PC-3 (cell line): ENCODE data around the gene CDK5RAP3. TPM values are rescaled to one million over a fixed set of nuclear protein-coding genes. Genes with fewer than 3 reads are reported as not detected.
A peak's percentile ranks its signal among the peaks of the same experiment; 100 is the strongest.

ENCODE experiments used
- ATAC-seq: fragments of 200-7000 bp; cut with Tn5 transposase; 2 replicates; pipeline ENCODE4 v1.9.1; 2020; ENCODE audit warnings: mild to moderate bottlenecking, moderate library complexity
- BruUV-seq: library from RNA; stranded (reverse); fragments of 400-500 nt; replicated peaks from 2 replicates; lab custom pipeline; 2021; lab: Mats Ljungman, UMichigan
- CTCF ChIA-PET: fragments of 300-600 bp; sonication (Branson Sonifier 250); formaldehyde crosslinking; loops from one replicate; lab custom pipeline; 2022; ENCODE audit warnings: antibody characterized with exemption; lab: Charles Lee
- POLR2A ChIA-PET: fragments of 300-600 bp; sonication (Branson Sonifier 250); formaldehyde crosslinking; loops from one replicate; lab custom pipeline; 2022; ENCODE audit warnings: antibody characterized with exemption; ENCODE audit not compliant: unreplicated experiment; lab: Charles Lee
- DNase-seq: peaks from one replicate; pipeline ENCODE4 v3.0.0-alpha.2; 2015
- H2AFZ ChIP-seq: fragments of 300-600 bp; sonication (generic); 2 replicates; pipeline ENCODE4 v1.6.0; 2016; ENCODE audit warnings: antibody characterized with exemption, low read length
- H3F3A ChIP-seq: fragments of 300-600 bp; sonication (generic); one replicate; pipeline ENCODE4 v1.6.0; 2017; ENCODE audit warnings: antibody characterized with exemption, low read length, control low read depth, mild to moderate bottlenecking; ENCODE audit not compliant: unreplicated experiment
- H3K27ac ChIP-seq: fragments of 300-600 bp; sonication (generic); 2 replicates; pipeline ENCODE4 v1.5.1; 2016; ENCODE audit warnings: mild to moderate bottlenecking, low read length
- H3K27me3 ChIP-seq: fragments of 300-600 bp; sonication (generic); 2 replicates; pipeline ENCODE4 v1.6.1; 2016; ENCODE audit warnings: low read length, mixed read lengths
- H3K36me3 ChIP-seq: fragments of 300-600 bp; sonication (generic); 2 replicates; pipeline ENCODE4 v1.6.1; 2016; ENCODE audit warnings: low read depth, mixed run types, low read length, mixed read lengths
- H3K4me1 ChIP-seq: fragments of 300-600 bp; sonication (generic); 2 replicates; pipeline ENCODE4 v1.5.1; 2016; ENCODE audit warnings: low read length; ENCODE audit not compliant: insufficient read depth
- H3K4me2 ChIP-seq: fragments of 300-600 bp; sonication (generic); 2 replicates; pipeline ENCODE4 v1.6.0; 2016; ENCODE audit warnings: low read length
- H3K4me3 ChIP-seq: fragments of 300-600 bp; sonication (generic); 2 replicates; pipeline ENCODE4 v1.5.1; 2016; ENCODE audit warnings: mild to moderate bottlenecking, low read length, mixed read lengths
- H3K79me2 ChIP-seq: fragments of 300-600 bp; sonication (generic); 2 replicates; pipeline ENCODE4 v1.6.1; 2017; ENCODE audit warnings: low read length, mixed read lengths
- H3K9ac ChIP-seq: fragments of 300-600 bp; sonication (generic); 2 replicates; pipeline ENCODE4 v1.6.0; 2016; ENCODE audit warnings: mild to moderate bottlenecking, low read length
- H3K9me2 ChIP-seq: fragments of 300-600 bp; sonication (generic); replicated peaks from 2 replicates; pipeline ENCODE4 v1.6.1; 2016; ENCODE audit warnings: mixed run types, low read length, mixed read lengths
- H3K9me3 ChIP-seq: fragments of 300-600 bp; sonication (generic); 2 replicates; pipeline ENCODE4 v1.6.1; 2016; ENCODE audit warnings: low read length, mixed read lengths
- H4K20me1 ChIP-seq: fragments of 300-600 bp; sonication (generic); 2 replicates; pipeline ENCODE4 v1.6.1; 2016; ENCODE audit warnings: low read length, mixed read lengths
- EZH2 ChIP-seq: fragments of 300-600 bp; sonication (generic); IDR thresholded peaks from one replicate; pipeline ENCODE4 v1.6.1; 2017; ENCODE audit warnings: antibody characterized with exemption, mild to moderate bottlenecking, low read length; ENCODE audit not compliant: unreplicated experiment
- EZH2phosphoT487 ChIP-seq: fragments of 300-600 bp; sonication (generic); IDR thresholded peaks from 2 replicates; pipeline ENCODE4 v1.6.1; 2018; ENCODE audit warnings: mild to moderate bottlenecking, antibody characterized with exemption, low read length, borderline replicate concordance
- intact Hi-C: fragments of 100-400 bp; cut with micrococcal nuclease; formaldehyde crosslinking; loops from 2 replicates; pipeline ENCODE4 v1.9.0; 2023
- total RNA-seq: library from RNA; depleted of rRNA; stranded (reverse); fragments of >200 nt; gene quantifications from 2 replicates; pipeline ENCODE4 v1.2.3, GENCODE V29; 2014
- TF ChIP-seq, protein P1 (sequence below): fragments of 300-600 bp; sonication (generic); conservative IDR thresholded peaks from 2 replicates; pipeline ENCODE4 v1.5.1; 2017; ENCODE audit warnings: antibody characterized with exemption, low read depth, mild to moderate bottlenecking, low read length

Gene CDK5RAP3
- total RNA-seq, 1 experiment from 2014 or later: 193 TPM

DNA sequence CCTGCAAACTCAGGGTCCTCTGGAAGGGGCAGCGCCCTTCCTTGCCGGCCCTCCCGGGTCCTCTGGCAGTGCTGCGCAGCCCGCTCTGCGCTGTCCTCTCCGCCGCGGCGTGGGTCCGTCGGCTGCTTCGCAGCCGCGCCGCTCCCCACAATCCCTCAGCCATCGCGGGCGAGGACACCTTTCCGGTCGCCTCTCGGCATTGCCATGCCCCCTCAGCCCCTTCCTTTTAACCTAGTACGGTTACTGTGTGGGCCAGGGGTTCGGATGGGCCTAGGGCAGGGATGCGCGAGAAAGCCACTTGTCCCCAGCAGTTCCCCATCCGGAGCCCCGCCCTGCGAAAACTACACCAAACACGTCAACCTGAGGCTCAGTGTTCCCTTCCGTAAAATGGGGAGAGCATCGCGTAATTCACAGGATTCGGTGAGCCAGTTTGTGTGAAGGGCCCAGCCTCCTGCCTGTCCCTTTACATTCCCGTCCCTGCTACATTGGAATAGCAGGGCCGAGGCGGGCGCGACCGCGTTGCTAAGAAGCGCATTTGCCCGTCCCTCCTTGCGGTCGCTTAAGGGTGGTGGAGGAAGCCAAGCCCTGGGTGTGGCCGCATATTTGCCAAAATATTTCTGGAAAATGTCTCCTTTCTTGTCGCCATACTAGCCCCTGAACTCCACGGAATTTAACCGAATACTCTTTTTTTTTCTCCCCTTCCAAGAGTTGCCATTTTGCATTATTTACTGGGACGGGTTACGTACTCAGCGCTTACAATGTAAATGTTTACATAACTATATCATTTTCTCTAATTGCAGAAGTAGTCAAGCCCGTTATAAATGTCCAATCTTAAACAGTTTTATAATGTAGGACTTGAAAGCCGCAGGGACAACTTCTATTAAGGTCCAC, 53.5 kb downstream of the CDK5RAP3 start:
- TF ChIP-seq, protein P1, sequence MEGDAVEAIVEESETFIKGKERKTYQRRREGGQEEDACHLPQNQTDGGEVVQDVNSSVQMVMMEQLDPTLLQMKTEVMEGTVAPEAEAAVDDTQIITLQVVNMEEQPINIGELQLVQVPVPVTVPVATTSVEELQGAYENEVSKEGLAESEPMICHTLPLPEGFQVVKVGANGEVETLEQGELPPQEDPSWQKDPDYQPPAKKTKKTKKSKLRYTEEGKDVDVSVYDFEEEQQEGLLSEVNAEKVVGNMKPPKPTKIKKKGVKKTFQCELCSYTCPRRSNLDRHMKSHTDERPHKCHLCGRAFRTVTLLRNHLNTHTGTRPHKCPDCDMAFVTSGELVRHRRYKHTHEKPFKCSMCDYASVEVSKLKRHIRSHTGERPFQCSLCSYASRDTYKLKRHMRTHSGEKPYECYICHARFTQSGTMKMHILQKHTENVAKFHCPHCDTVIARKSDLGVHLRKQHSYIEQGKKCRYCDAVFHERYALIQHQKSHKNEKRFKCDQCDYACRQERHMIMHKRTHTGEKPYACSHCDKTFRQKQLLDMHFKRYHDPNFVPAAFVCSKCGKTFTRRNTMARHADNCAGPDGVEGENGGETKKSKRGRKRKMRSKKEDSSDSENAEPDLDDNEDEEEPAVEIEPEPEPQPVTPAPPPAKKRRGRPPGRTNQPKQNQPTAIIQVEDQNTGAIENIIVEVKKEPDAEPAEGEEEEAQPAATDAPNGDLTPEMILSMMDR: no peak
- TF ChIP-seq EZH2 (no peak), EZH2phosphoT487 (no peak)
- Histone ChIP-seq H3K9me2 (no peaks in the 10 kb centered on the region), H3K27ac (peak overlapping the region; percentile 88), H3K4me1 (peaks cover 41% of the 10 kb centered on the region), H3K36me3 (no peaks in the 10 kb centered on the region), H3K9me3 (no peaks in the 10 kb centered on the region), H3K4me3 (peak overlapping the region; percentile 65), H3K79me2 (no peaks in the 10 kb centered on the region), H3K27me3 (no peaks in the 10 kb centered on the region), H2AFZ (peak overlapping the region; percentile 95), H3F3A (peaks cover 6% of the 10 kb centered on the region), H3K9ac (peak overlapping the region; percentile 84), H3K4me2 (peak overlapping the region; percentile 86), H4K20me1 (no peaks in the 10 kb centered on the region)
- ATAC-seq (peak; percentile 44), DNase-seq (peak; percentile 94)
- POLR2A ChIA-PET: interaction anchor here (0.6 to 1.1 kb wide), 7 partner anchors 24 to 298 kb away, joined by 3 to 8 read pairs (median 4); partner anchors contain the start of genes CDK5RAP3, PNPO and SNX11
- CTCF ChIA-PET: interaction anchor here (0.8 to 2.4 kb wide), 12 partner anchors 25 to 114 kb away, joined by 3 to 42 read pairs (median 4); partner anchors contain the start of genes CDK5RAP3 and NFE2L1
- BruUV-seq: TSS peak; percentile 91
- intact Hi-C loops: loop anchor here (1.0 to 10.0 kb wide), 7 partner anchors 50 to 593 kb away; partner anchors contain the start of genes CBX1 and HOXB8

DNA sequence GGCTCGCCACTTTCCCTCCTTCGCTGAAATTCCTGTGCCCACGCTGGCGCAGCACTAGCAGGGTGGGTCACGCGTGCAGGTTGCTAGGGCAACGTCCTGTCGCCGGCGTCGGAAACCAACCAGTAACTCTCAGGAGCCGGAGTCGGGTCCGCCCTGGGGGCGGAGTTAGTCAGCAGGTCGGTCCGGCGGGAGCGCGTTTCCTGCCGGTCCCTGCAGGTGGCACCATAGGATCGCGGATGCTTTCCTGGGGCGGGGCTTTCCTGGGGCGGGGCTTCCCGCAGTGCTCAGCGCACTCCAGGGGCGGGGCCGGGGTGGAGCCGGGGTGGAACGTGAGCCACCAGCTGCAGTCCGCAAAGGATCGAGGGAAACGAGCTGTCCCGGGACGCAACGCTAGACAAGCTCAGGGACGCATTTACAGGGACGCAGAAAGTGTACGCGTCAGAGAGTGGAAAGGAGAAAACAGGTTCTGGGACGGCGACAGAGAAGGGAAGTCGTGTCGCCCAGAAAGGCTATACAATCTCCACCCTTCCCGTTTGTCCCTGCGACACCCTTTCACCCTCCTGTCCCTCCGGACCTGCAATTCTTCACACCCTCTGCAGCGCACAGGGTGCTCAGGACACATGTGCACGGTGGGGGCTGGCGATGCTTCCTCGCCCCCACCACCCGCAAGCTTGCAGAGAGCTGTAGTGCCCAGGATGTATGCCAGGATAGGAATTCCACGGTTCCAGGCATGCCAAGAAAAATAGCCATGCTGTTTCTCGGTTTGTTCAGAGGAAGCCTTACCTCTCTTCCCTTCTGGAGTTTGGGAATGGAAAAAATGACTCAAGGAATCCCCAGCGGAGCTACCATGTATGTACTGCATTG, 54.4 kb downstream of the CDK5RAP3 start:
- H3K27ac ChIP-seq: peak overlapping the region; percentile 88
- H3K79me2 ChIP-seq: no peaks in the 10 kb centered on the region
- TF ChIP-seq EZH2phosphoT487 (no peak), EZH2 (no peak)
- TF ChIP-seq, protein P1: peak; percentile 87
- intact Hi-C loops: loop anchor here (1.0 to 10.0 kb wide), 7 partner anchors 49 to 592 kb away; partner anchors contain the start of genes CBX1 and HOXB8
- H3K9me2 ChIP-seq: no peaks in the 10 kb centered on the region
- no peaks in the 10 kb centered on the region for H3K27me3 ChIP-seq
- CTCF ChIA-PET: interaction anchor here (0.6 to 2.4 kb wide), 28 partner anchors 13 to 890 kb away, joined by 3 to 42 read pairs (median 4); partner anchors contain the start of genes CDK5RAP3, NFE2L1 and SNX11
- H3K9ac ChIP-seq: peak overlapping the region; percentile 84
- DNase-seq (peak; percentile 99), ATAC-seq (peak; percentile 63)
- peak overlapping the region; percentile 72 for H3K4me3 ChIP-seq
- POLR2A ChIA-PET: interaction anchor here (0.5 to 1.0 kb wide), 7 partner anchors 21 to 297 kb away, joined by 3 to 8 read pairs (median 4); no protein-coding TSS in a partner anchor
- peak overlapping the region; percentile 95 for H2AFZ ChIP-seq
- no peaks in the 10 kb centered on the region for H3K9me3 ChIP-seq
- H3K36me3 ChIP-seq: no peaks in the 10 kb centered on the region
- TSS peak; percentile 33 for BruUV-seq
- peaks cover 41% of the 10 kb centered on the region for H3K4me1 ChIP-seq
- H3K4me2 ChIP-seq: peak overlapping the region; percentile 99
- H4K20me1 ChIP-seq: no peaks in the 10 kb centered on the region
- H3F3A ChIP-seq: peaks cover 6% of the 10 kb centered on the region
